ENCODE data around the gene OSBPL1A. TPM values are rescaled to one million over a fixed set of nuclear protein-coding genes. Genes with fewer than 3 reads are reported as not detected.
A peak's percentile ranks its signal among the peaks of the same experiment; 100 is the strongest.

OSBPL1A gene
- total RNA-seq, 1 experiment from 2014 or later, result 34.8 TPM

- TF ChIP-seq CTCF (IDR thresholded peaks at IDR 0.05; ENCODE audit: unreplicated experiment), result no peak
- intact Hi-C loops (cut with micrococcal nuclease; ENCODE audit: unreplicated experiment), result loop anchor here (5.0 to 10.0 kb wide), 4 partner anchors 38 to 290 kb away; no protein-coding TSS in a partner anchor
- no TSS peak for BruUV-seq (replicated peaks)
- Mint-ChIP-seq H3K4me1 (ENCODE audit: low read depth, unreplicated experiment) (peaks cover 47% of the 10 kb centered on the region), H3K27ac (ENCODE audit: unreplicated experiment) (no peak overlapping the region), H3K9me3 (ENCODE audit: low read depth, unreplicated experiment) (no peaks in the 10 kb centered on the region), H3K36me3 (ENCODE audit: insufficient read depth, unreplicated experiment) (no peaks in the 10 kb centered on the region), H3K4me3 (ENCODE audit: low read depth, unreplicated experiment) (no peak overlapping the region), H3K27me3 (ENCODE audit: unreplicated experiment) (no peaks in the 10 kb centered on the region)
- DNase-seq, result no peak
- CTCF ChIA-PET, result no interaction called here
Measured at GRCh38 chr18:24114924-24115549, 282.6 kb downstream of the OSBPL1A start.

GRCh38 chr18:24112874-24113615 is 284.6 kb downstream of the OSBPL1A start:
- peaks cover 39% of the 10 kb centered on the region for H3K4me1 Mint-ChIP-seq (ENCODE audit: low read depth, unreplicated experiment)
- H3K36me3 Mint-ChIP-seq (ENCODE audit: insufficient read depth, unreplicated experiment), result no peaks in the 10 kb centered on the region
- intact Hi-C loops (cut with micrococcal nuclease; ENCODE audit: unreplicated experiment), result loop anchor here (5.0 to 10.0 kb wide), 3 partner anchors 36 to 288 kb away; no protein-coding TSS in a partner anchor
- peak overlapping the region; percentile 67 for H3K4me3 Mint-ChIP-seq (ENCODE audit: low read depth, unreplicated experiment)
- BruUV-seq (replicated peaks), result no TSS peak
- CTCF ChIA-PET, result interaction anchor here (0.6 to 1.8 kb wide), 5 partner anchors 63 to 1989 kb away, joined by 3 to 8 read pairs (median 4); no protein-coding TSS in a partner anchor
- TF ChIP-seq CTCF (IDR thresholded peaks at IDR 0.05; ENCODE audit: unreplicated experiment), result no peak
- H3K9me3 Mint-ChIP-seq (ENCODE audit: low read depth, unreplicated experiment), result no peaks in the 10 kb centered on the region
- H3K27me3 Mint-ChIP-seq (ENCODE audit: unreplicated experiment), result no peaks in the 10 kb centered on the region
- peak; percentile 81 for DNase-seq
- peak overlapping the region; percentile 67 for H3K27ac Mint-ChIP-seq (ENCODE audit: unreplicated experiment)

- H3K4me1 Mint-ChIP-seq (ENCODE audit: low read depth, unreplicated experiment), result peaks cover 39% of the 10 kb centered on the region
- intact Hi-C loops (cut with micrococcal nuclease; ENCODE audit: unreplicated experiment), result loop anchor here (5.0 to 10.0 kb wide), 3 partner anchors 35 to 288 kb away; no protein-coding TSS in a partner anchor
- H3K27ac Mint-ChIP-seq (ENCODE audit: unreplicated experiment), result peak overlapping the region; percentile 67
- no peaks in the 10 kb centered on the region for H3K27me3 Mint-ChIP-seq (ENCODE audit: unreplicated experiment)
- H3K36me3 Mint-ChIP-seq (ENCODE audit: insufficient read depth, unreplicated experiment), result no peaks in the 10 kb centered on the region
- CTCF ChIA-PET, result interaction anchor here (0.6 to 1.8 kb wide), 3 partner anchors 96 to 147 kb away, joined by 4 to 8 read pairs (median 6); no protein-coding TSS in a partner anchor
- no peaks in the 10 kb centered on the region for H3K9me3 Mint-ChIP-seq (ENCODE audit: low read depth, unreplicated experiment)
- peak overlapping the region; percentile 67 for H3K4me3 Mint-ChIP-seq (ENCODE audit: low read depth, unreplicated experiment)
- no peak for DNase-seq
- no peak for TF ChIP-seq CTCF (IDR thresholded peaks at IDR 0.05; ENCODE audit: unreplicated experiment)
- BruUV-seq (replicated peaks), result no TSS peak
Measured at GRCh38 chr18:24112464-24112863, 285.2 kb downstream of the OSBPL1A start.

Small RNAs within 50 kb of the gene (microRNA-seq; reads per million reads assigned to microRNA genes)
- gene MIR320C2, result 4.2 reads per million, percentile 9 among the genes with 10 or more reads in this experiment

Other genes with a start within 250 kb of the OSBPL1A start
- 25.8 and 29.9 TPM in 2 replicates for gene IMPACT, start 28.8 kb upstream of the OSBPL1A start, total RNA-seq (2022)
- 0.09 TPM in 1 of 2 replicates, not detected in the other for gene HRH4, start 62.8 kb upstream of the OSBPL1A start, total RNA-seq (2022)

All from Calu3 (cell line).